Gastrocnemius medialis (tissue), 4 donors: ENCODE data around the gene SRPK2.

Experiments
- POLR2A ChIP-seq, 2 donors: fragments of 450-650 bp; IDR thresholded peaks; one replicate each; pipeline ENCODE4 v1.6.1; 2017; ENCODE audit warnings: antibody characterized with exemption in 2 of 2, mild to moderate bottlenecking in 2 of 2, moderate library complexity in 2 of 2
- TF ChIP-seq, protein P1 (sequence below), 5 experiments: fragments of 450-650 bp in 3 of 5; fragments of 200-600 bp in 2 of 5; sonication (generic) in 2 of 5; IDR thresholded peaks in 4 of 5; conservative IDR thresholded peaks in 1 of 5; 1 replicate in 4 of 5; 2 replicates in 1 of 5; pipeline ENCODE4 v1.5.1; 2016 to 2019; ENCODE audit warnings: antibody characterized with exemption in 5 of 5, mild to moderate bottlenecking in 3 of 5, moderate library complexity in 3 of 5

DNA sequence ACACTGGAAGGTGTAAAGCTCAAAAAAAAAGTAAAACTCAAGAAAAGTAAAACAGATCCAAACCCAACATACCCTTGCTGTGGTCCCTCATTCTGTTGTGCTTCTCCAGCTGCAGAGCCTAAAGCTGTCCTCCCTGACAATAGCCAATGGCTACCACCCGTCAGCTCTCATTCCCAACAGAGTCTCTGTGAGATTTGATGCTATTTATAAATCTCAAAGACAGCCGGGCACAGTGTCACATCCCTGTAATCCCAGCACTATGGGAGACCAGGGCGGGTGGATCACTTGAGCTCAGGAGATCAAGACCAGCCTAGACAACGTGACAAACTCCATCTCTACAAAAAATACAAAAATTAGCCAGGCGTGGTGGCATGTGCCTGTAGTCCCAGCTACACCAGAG is 258.7 kb downstream of the SRPK2 start:
- TF ChIP-seq, protein P1, sequence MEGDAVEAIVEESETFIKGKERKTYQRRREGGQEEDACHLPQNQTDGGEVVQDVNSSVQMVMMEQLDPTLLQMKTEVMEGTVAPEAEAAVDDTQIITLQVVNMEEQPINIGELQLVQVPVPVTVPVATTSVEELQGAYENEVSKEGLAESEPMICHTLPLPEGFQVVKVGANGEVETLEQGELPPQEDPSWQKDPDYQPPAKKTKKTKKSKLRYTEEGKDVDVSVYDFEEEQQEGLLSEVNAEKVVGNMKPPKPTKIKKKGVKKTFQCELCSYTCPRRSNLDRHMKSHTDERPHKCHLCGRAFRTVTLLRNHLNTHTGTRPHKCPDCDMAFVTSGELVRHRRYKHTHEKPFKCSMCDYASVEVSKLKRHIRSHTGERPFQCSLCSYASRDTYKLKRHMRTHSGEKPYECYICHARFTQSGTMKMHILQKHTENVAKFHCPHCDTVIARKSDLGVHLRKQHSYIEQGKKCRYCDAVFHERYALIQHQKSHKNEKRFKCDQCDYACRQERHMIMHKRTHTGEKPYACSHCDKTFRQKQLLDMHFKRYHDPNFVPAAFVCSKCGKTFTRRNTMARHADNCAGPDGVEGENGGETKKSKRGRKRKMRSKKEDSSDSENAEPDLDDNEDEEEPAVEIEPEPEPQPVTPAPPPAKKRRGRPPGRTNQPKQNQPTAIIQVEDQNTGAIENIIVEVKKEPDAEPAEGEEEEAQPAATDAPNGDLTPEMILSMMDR (IDR thresholded peaks at IDR 0.05 in 4 of 5, conservative IDR thresholded peaks at IDR 0.05 in 1 of 5), result no peak
- no peak for TF ChIP-seq POLR2A (IDR thresholded peaks at IDR 0.05)
